Measurements from ENCODE around the gene CTSS. TPM values are rescaled to one million over a fixed set of nuclear protein-coding genes. Genes with fewer than 3 reads are reported as not detected.

CTSS gene
- total and polyA plus RNA-seq, 11 donors, result 3.9 to 306 (median 15.9) TPM

DNA sequence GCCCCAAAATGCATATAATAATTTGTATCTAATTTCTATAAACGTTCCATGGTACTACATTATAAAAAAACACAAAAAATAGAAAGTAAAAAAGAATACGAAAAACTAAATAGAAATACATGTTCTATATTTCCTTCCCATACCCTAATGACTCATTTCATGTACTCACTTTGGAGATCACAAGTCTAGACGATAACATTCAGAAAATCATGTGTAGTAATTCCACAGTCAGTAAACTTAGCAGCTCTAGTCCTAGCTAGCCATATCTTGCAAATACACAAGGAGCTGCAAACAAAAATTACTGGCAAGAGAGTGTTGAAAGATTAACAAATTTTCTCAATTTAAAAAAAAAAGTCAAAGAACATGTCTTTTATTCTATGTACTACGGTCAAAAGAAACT, 70.0 kb downstream of the CTSS start:
- Histone ChIP-seq H3K36me3 (peaks cover 0 to 46% (median 35%) of the 10 kb centered on the region in 9 donors), H3K4me1 (peaks cover 0 to 24% (median 13%) of the 10 kb centered on the region in 12 donors), H3K27me3 (no peaks in the 10 kb centered on the region), H3K4me3 (peak overlapping the region in 3 of 12 donors; percentile 70 to 79 (median 78)), H3K27ac (no peak overlapping the region), H3K9me3 (no peaks in the 10 kb centered on the region)
- 82 to 87% (median 84%) methylated on average over 4 of the region's 4 CpGs for WGBS, 4 donors
- intact Hi-C loops (cut with DNase I), result loop anchor here in 3 of 10 donors (5.0 to 10.0 kb wide), 4 partner anchors 68 to 133 kb away; partner anchors contain the start of genes ENSA (in 1 of the 3) and MCL1 (in 1 of the 3)
- DNase-seq, result no peak
- no peak for TF ChIP-seq POLR2A (IDR thresholded peaks at IDR 0.05)
- TF ChIP-seq, protein P1, sequence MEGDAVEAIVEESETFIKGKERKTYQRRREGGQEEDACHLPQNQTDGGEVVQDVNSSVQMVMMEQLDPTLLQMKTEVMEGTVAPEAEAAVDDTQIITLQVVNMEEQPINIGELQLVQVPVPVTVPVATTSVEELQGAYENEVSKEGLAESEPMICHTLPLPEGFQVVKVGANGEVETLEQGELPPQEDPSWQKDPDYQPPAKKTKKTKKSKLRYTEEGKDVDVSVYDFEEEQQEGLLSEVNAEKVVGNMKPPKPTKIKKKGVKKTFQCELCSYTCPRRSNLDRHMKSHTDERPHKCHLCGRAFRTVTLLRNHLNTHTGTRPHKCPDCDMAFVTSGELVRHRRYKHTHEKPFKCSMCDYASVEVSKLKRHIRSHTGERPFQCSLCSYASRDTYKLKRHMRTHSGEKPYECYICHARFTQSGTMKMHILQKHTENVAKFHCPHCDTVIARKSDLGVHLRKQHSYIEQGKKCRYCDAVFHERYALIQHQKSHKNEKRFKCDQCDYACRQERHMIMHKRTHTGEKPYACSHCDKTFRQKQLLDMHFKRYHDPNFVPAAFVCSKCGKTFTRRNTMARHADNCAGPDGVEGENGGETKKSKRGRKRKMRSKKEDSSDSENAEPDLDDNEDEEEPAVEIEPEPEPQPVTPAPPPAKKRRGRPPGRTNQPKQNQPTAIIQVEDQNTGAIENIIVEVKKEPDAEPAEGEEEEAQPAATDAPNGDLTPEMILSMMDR (IDR thresholded peaks at IDR 0.05), result no peak
- ATAC-seq, result no peak

DNA sequence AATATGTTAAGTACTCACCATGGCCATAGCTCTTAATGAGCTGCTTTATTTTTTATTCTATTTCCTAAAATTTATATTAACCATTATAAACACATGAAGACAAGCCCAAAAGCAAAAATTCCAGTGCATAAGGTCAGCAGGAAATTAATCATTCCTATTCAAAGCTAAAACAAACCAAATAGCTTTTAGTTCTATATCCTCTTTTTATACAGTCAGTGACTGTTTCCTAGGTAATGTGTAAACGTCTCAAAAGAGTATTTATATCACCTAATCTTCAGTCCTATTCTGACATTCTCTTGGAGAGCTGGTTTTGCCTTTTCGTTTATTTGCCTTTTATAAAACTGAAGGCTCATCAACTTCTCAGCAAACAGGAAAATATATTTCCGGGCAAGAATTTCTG, 72.9 kb downstream of the CTSS start:
- Histone ChIP-seq H3K27ac (no peak overlapping the region), H3K36me3 (peaks cover 0 to 74% (median 53%) of the 10 kb centered on the region in 9 donors)

DNA sequence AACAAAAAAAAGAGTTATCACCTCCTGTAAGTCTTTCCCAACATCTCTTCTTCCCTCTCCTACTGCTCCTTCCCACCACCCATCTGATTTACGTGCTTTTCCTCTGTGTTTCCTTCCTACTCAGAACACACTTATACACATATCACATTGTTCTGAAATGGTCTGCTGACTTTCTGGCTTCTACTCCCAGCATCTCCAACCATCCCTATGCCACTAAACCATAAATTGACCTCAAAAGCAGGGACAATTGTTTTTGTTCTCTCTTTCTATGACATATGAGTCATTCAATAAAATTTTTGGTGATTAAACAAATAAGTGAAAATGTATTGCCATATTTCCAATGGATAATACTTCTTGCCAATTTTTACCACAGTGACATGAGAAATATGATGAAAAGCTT, 76.8 kb downstream of the CTSS start:
- H3K9me3 ChIP-seq, result no peaks in the 10 kb centered on the region
- WGBS, 4 donors, result 73 to 81% (median 79%) methylated on average over 1 of the region's 1 CpG
- TF ChIP-seq POLR2A (IDR thresholded peaks at IDR 0.05), result no peak
- TF ChIP-seq, protein P1 (IDR thresholded peaks at IDR 0.05), result no peak
- intact Hi-C loops (cut with DNase I), result no loop called here
- ATAC-seq (no peak), DNase-seq (no peak)
- H3K27ac ChIP-seq, result no peak overlapping the region
- H3K4me1 ChIP-seq, result peaks cover 0 to 10% (median 0%) of the 10 kb centered on the region in 12 donors
- no peak overlapping the region for H3K4me3 ChIP-seq
- peaks cover 0 to 88% (median 59%) of the 10 kb centered on the region in 9 donors for H3K36me3 ChIP-seq
- H3K27me3 ChIP-seq, result no peaks in the 10 kb centered on the region

More for the DNA sequence above, 72.9 kb downstream of the CTSS start:
- Histone ChIP-seq H3K9me3 (no peaks in the 10 kb centered on the region), H3K27me3 (no peaks in the 10 kb centered on the region), H3K4me3 (no peak overlapping the region), H3K4me1 (peaks cover 0 to 22% (median 12%) of the 10 kb centered on the region in 12 donors)
- intact Hi-C loops (cut with DNase I), result loop anchor here in 1 of 10 donors (10.0 kb wide), 1 partner anchor 128 kb away; no protein-coding TSS in a partner anchor
- no peak for ATAC-seq
- TF ChIP-seq POLR2A (IDR thresholded peaks at IDR 0.05), result no peak
- TF ChIP-seq, protein P1 (IDR thresholded peaks at IDR 0.05), result no peak
- 60 to 77% (median 66%) methylated on average over 3 of the region's 3 CpGs for WGBS, 4 donors
- DNase-seq, result no peak

DNA sequence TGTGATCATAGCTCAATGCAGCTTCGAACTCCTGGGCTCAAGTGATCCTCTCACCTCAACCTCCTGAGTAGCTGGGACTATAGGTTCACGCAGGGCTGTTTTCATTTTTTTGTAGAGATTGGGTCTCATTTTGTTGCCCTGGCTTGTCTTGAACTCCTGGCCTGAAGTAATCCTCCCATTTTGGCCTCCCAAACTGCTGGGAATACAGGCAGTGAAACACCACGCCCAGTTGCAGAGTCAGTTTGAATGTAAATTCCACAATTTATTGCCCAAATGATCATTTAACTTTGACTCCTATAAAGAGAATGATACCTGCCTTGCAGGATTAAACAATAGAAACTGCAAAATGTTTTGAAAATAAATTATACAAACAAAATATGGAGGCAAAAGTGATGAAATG, 79.3 kb downstream of the CTSS start:
- intact Hi-C loops (cut with DNase I), result no loop called here
- no peaks in the 10 kb centered on the region for H3K9me3 ChIP-seq
- ATAC-seq, result no peak

More for the DNA sequence above, 79.3 kb downstream of the CTSS start:
- Histone ChIP-seq H3K36me3 (peaks cover 0 to 80% (median 62%) of the 10 kb centered on the region in 9 donors), H3K4me1 (peaks cover 0 to 6% (median 0%) of the 10 kb centered on the region in 12 donors), H3K4me3 (no peak overlapping the region), H3K27me3 (no peaks in the 10 kb centered on the region), H3K27ac (no peak overlapping the region)
- TF ChIP-seq POLR2A (IDR thresholded peaks at IDR 0.05), result no peak
- TF ChIP-seq, protein P1 (IDR thresholded peaks at IDR 0.05), result no peak
- DNase-seq, result no peak
- WGBS, 4 donors, result 97 to 100% (median 98%) methylated on average over 3 of the region's 3 CpGs
